PC-9 (cell line): Measurements from ENCODE around the gene CBL. TPM values are rescaled to one million over a fixed set of nuclear protein-coding genes. Genes with fewer than 3 reads are reported as not detected.

Experiments
- BruUV-seq: library from RNA; stranded (reverse); fragments of 400-500 nt; replicated peaks from 2 replicates; lab custom pipeline; 2021; lab: Mats Ljungman, UMichigan
- CTCF ChIA-PET: fragments of 300-600 bp; sonication (Branson Sonifier 250); formaldehyde crosslinking; loops from one replicate; lab custom pipeline; 2022; ENCODE audit warnings: antibody characterized with exemption; lab: Charles Lee
- POLR2A ChIA-PET: fragments of 300-600 bp; sonication (Branson Sonifier 250); formaldehyde crosslinking; loops from one replicate; lab custom pipeline; 2022; ENCODE audit warnings: antibody characterized with exemption; ENCODE audit not compliant: unreplicated experiment; lab: Charles Lee
- DNase-seq, 2 experiments: peaks; one replicate each; pipeline versions ENCODE4 v3.0.0 to v3.0.0-alpha.2; 2015 to 2022; ENCODE audit warnings: mixed read lengths in 1 of 2
- H2AFZ ChIP-seq: fragments of 200-600 bp; sonication (generic); 2 replicates; pipeline ENCODE4 v1.8.1; 2017; ENCODE audit warnings: antibody characterized with exemption
- H3F3A ChIP-seq: fragments of 200-600 bp; sonication (generic); 2 replicates; pipeline ENCODE4 v1.8.1; 2017; ENCODE audit warnings: antibody characterized with exemption, mild to moderate bottlenecking, low read depth; ENCODE audit not compliant: insufficient read depth
- H3K27ac ChIP-seq: fragments of 200-600 bp; sonication (generic); 2 replicates; pipeline ENCODE4 v1.6.1; 2016; ENCODE audit warnings: mixed run types
- H3K27me3 ChIP-seq: fragments of 200-600 bp; sonication (generic); 2 replicates; pipeline ENCODE4 v1.6.1; 2016; ENCODE audit warnings: low read depth, mixed run types; ENCODE audit not compliant: insufficient read depth
- H3K36me3 ChIP-seq: fragments of 200-600 bp; sonication (generic); 2 replicates; pipeline ENCODE4 v1.6.1; 2016; ENCODE audit warnings: low read depth, mixed run types
- H3K4me1 ChIP-seq: fragments of 200-600 bp; sonication (generic); replicated peaks from 2 replicates; pipeline ENCODE4 v1.6.1; 2016; ENCODE audit warnings: mixed run types; ENCODE audit not compliant: insufficient read depth
- H3K4me2 ChIP-seq: fragments of 200-600 bp; sonication (generic); 2 replicates; pipeline ENCODE4 v1.6.1; 2017; ENCODE audit warnings: mixed run types
- H3K4me3 ChIP-seq: fragments of 200-600 bp; sonication (generic); 2 replicates; pipeline ENCODE4 v1.6.1; 2016; ENCODE audit warnings: mixed run types
- H3K79me2 ChIP-seq: fragments of 200-600 bp; sonication (generic); 2 replicates; pipeline ENCODE4 v1.6.1; 2017; ENCODE audit warnings: low read depth, mixed run types
- H3K9me2 ChIP-seq: fragments of 200-600 bp; sonication (generic); 2 replicates; pipeline ENCODE4 v1.8.1; 2017; ENCODE audit warnings: mild to moderate bottlenecking; ENCODE audit not compliant: insufficient read depth
- H3K9me3 ChIP-seq: fragments of 200-600 bp; sonication (generic); 2 replicates; pipeline ENCODE4 v1.8.1; 2016; ENCODE audit warnings: low read depth; ENCODE audit not compliant: insufficient read depth
- H4K20me1 ChIP-seq: fragments of 200-600 bp; sonication (generic); 2 replicates; pipeline ENCODE4 v1.8.1; 2017; ENCODE audit not compliant: insufficient read depth
- EZH2 ChIP-seq: fragments of 200-600 bp; sonication (generic); IDR thresholded peaks from 2 replicates; pipeline ENCODE4 v1.8.0; 2017; ENCODE audit warnings: antibody characterized with exemption, low read depth
- intact Hi-C: fragments of 100-400 bp; cut with micrococcal nuclease; formaldehyde crosslinking; loops from one replicate; pipeline ENCODE4 v1.10.0; 2022; ENCODE audit not compliant: unreplicated experiment
- total RNA-seq: library from RNA; stranded (reverse); gene quantifications from 2 replicates; pipeline ENCODE4 v1.2.3, GENCODE V29; 2021
- TF ChIP-seq, protein P1 (sequence below): fragments of 200-600 bp; sonication (generic); conservative IDR thresholded peaks from 2 replicates; pipeline ENCODE4 v1.6.1; 2017; ENCODE audit warnings: mixed run types, antibody characterized with exemption, mild to moderate bottlenecking, moderate library complexity

The CBL gene
- total RNA-seq, 1 experiment from 2014 or later = 32.9 TPM

GRCh38 chr11:119355091-119355843 lies 149.1 kb downstream of the CBL start:
- Histone ChIP-seq H3K9me2 (no peaks in the 10 kb centered on the region), H3K4me3 (no peak overlapping the region), H3K4me2 (no peak overlapping the region), H4K20me1 (no peaks in the 10 kb centered on the region), H3K36me3 (no peaks in the 10 kb centered on the region), H3K27me3 (0 out of 2 replicates have a peak, but pooled peaks cover 6% of the 10 kb centered on the region), H2AFZ (no peak overlapping the region), H3K9me3 (no peaks in the 10 kb centered on the region), H3K79me2 (no peaks in the 10 kb centered on the region), H3K4me1 (peaks cover 8% of the 10 kb centered on the region), H3K27ac (no peak overlapping the region), H3F3A (peaks cover 11% of the 10 kb centered on the region; the same call in 1 of the 2 replicates)
- no TSS peak for BruUV-seq
- intact Hi-C loops = no loop called here
- POLR2A ChIA-PET = no interaction called here
- TF ChIP-seq EZH2 = no peak
- TF ChIP-seq, protein P1, sequence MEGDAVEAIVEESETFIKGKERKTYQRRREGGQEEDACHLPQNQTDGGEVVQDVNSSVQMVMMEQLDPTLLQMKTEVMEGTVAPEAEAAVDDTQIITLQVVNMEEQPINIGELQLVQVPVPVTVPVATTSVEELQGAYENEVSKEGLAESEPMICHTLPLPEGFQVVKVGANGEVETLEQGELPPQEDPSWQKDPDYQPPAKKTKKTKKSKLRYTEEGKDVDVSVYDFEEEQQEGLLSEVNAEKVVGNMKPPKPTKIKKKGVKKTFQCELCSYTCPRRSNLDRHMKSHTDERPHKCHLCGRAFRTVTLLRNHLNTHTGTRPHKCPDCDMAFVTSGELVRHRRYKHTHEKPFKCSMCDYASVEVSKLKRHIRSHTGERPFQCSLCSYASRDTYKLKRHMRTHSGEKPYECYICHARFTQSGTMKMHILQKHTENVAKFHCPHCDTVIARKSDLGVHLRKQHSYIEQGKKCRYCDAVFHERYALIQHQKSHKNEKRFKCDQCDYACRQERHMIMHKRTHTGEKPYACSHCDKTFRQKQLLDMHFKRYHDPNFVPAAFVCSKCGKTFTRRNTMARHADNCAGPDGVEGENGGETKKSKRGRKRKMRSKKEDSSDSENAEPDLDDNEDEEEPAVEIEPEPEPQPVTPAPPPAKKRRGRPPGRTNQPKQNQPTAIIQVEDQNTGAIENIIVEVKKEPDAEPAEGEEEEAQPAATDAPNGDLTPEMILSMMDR = no peak
- DNase-seq = no peak
- CTCF ChIA-PET = interaction anchor here (0.5 to 2.4 kb wide), 8 partner anchors 12 to 120 kb away, joined by 3 to 19 read pairs (median 4); partner anchors contain the start of gene USP2

DNA sequence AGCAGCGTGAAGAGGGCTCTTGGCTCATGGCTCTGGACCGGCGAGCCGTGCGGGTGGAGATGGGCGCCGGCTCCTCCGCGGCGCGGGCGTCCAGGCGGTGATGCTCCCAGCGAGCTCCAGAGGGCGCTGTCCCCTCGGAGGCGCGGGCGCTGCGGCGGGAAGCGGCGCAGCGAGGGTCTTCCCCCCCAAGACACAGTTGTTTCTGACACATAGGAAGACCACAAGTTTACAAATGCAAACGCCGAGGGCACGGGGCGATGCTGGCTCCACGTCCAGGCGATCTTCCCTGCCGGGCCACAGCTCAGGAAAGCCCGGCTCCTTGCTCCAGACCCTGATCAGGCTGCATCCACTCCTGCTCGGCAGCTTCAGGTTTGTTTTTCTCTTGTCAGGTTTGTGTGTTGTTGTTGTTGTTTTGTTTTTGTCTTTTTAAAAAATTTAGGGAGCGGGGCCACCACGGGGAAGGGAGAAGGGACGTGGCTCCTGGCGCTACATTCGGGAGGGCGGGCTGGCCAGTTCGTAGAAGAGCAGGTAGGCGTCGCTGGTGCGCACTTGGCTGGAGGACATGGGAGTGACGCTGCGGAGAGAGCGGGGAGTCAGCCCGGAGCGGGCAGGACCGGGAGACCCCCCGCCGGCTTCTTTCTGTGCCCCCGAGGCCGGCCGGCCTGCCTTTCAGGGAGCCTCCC lies 150.4 kb downstream of the CBL start:
- Histone ChIP-seq H3K4me1 (peaks cover 20% of the 10 kb centered on the region), H3K4me3 (peak overlapping the region; percentile 71), H3K9me3 (no peaks in the 10 kb centered on the region), H3K9me2 (no peaks in the 10 kb centered on the region), H3F3A (peaks cover 18% of the 10 kb centered on the region), H3K4me2 (peak overlapping the region; percentile 100), H3K27me3 (no peaks in the 10 kb centered on the region), H3K36me3 (no peaks in the 10 kb centered on the region), H3K79me2 (no peaks in the 10 kb centered on the region), H2AFZ (peak overlapping the region; percentile 99), H3K27ac (no peak overlapping the region), H4K20me1 (no peaks in the 10 kb centered on the region)
- ChIA-PET POLR2A (interaction anchor here (0.7 kb wide), 1 partner anchor 30 kb away, joined by 7 read pairs; no protein-coding TSS in a partner anchor), CTCF (interaction anchor here (0.5 to 2.4 kb wide), 16 partner anchors 13 to 924 kb away, joined by 3 to 19 read pairs (median 5); partner anchors contain the start of gene USP2)
- intact Hi-C loops = loop anchor here (1.0 kb wide), 2 partner anchors 18 to 118 kb away; no protein-coding TSS in a partner anchor
- TF ChIP-seq EZH2 = no peak
- TF ChIP-seq, protein P1 = peak; percentile 100
- BruUV-seq = no TSS peak
- DNase-seq = peak; percentile 61 to 65

GRCh38 chr11:119357074-119357473 lies 150.9 kb downstream of the CBL start:
- Histone ChIP-seq H3K9me2 (no peaks in the 10 kb centered on the region), H3K27me3 (no peaks in the 10 kb centered on the region), H3F3A (peaks cover 20% of the 10 kb centered on the region), H4K20me1 (no peaks in the 10 kb centered on the region), H3K4me2 (peak overlapping the region; percentile 100), H2AFZ (no peak overlapping the region), H3K4me1 (peaks cover 26% of the 10 kb centered on the region), H3K79me2 (no peaks in the 10 kb centered on the region), H3K36me3 (no peaks in the 10 kb centered on the region), H3K27ac (no peak overlapping the region), H3K9me3 (no peaks in the 10 kb centered on the region), H3K4me3 (peak overlapping the region; percentile 71; the same call in 1 of the 2 replicates)
- no TSS peak for BruUV-seq
- no peak for DNase-seq
- CTCF ChIA-PET = interaction anchor here (0.6 to 2.4 kb wide), 7 partner anchors 10 to 160 kb away, joined by 3 to 19 read pairs (median 6); no protein-coding TSS in a partner anchor
- TF ChIP-seq, protein P1 = no peak
- no peak for TF ChIP-seq EZH2
- intact Hi-C loops = no loop called here
- POLR2A ChIA-PET = interaction anchor here (0.6 kb wide), 1 partner anchor 81 kb away, joined by 4 read pairs; no protein-coding TSS in a partner anchor
